HG02938 (cell line): ENCODE data around the gene GATA3.

Source experiments
- ATAC-seq: cut with Tn5 transposase; IDR thresholded peaks from one replicate; pipeline ENCODE4 v1.9.1; 2021; ENCODE audit warnings: mild to moderate bottlenecking, moderate library complexity; ENCODE audit not compliant: unreplicated experiment

The GATA3 gene

DNA sequence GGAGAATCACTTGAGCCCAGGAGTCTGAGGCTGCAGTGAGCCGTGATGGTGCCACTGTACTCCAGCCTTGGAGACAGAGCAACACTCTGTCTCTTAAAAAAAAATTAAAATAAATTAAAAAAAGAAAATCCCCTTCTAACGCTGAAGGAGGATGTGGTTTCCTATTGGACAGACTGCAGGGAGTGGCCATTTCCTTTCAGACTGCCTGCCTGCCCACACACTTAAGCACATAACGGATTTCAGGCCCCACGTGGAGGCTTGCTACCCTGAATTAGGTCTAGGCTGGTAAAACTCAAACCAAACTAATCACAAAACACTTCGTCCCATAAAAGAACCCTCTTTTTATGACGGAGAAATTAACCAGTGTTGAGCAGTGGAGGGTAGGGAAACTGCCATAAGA, 34.0 kb downstream of the GATA3 start:
- ATAC-seq = peak; percentile 71

DNA sequence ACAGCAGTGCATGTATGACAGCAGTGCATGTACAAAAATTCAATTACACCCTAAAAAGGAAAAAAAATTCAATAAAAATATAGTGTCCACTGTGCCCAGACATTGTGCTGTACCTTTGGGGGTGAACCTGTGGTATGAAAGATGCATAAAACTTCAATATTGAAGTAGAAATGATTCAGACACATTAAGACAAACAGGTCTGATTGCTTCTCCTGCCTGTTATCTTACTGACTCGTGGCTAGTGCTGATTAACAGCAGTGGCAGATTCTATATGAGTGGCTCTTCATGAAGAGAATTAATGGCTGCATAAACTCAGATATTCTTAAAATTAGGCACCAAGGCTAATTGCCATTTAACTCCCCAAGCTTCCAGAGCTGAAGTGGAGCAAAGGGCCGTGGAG, 37.9 kb downstream of the GATA3 start:
- no peak for ATAC-seq

DNA sequence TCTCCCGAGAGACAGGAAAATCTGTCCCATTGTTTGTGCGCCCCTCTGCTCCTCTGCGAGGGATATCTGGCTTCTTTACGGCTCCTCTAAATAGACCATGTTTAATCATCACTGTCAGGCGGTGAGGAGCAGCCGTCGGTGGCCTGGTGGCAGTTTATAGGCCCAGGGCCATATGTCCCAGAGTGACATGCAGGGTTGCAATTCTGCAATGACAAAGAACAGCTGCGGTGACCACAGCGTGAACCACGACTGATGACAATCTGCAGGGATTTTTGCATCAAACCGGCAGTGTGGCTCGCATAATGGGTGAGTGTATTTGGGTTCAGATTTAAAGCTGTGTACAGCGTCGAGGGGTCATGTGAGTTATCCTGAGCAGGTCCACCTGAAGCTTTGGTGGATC, 41.5 kb downstream of the GATA3 start:
- ATAC-seq = no peak

DNA sequence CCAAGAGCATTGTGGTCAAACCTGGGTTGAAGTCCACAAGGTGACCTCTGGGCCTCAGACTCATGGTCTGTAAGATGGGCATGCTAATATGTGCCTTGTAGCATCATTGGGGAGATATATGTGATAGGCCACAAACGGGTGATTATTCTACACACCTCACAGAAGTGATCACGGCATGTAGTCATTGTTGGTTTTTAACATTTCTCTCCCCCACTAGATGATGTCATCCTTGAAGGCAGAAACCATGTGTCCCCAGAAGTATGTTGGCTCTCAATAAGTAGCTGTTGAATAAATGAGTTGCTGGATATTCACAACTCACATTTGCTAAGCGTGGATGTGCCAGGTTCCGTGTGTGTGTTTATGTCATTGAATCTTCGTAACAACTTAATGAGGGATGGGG, 42.4 kb downstream of the GATA3 start:
- no peak for ATAC-seq

DNA sequence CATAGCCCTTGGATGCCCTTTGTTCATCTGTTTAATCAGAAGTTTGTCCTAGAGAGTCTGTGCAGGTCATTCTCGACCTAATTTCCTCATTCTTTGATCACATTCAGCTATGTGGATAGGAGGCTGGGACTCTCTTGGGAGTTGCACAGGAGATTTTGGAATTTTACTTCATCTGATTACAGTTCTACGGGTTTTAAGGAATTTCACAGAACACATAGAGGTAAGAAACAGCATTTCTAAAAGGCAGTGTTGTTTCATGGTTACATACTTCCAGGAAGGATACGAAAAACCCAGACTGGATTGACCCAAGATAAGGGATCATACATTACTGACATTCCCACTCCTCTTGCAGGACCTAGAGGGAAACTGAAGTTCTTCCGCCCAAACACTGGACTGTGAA, 45.9 kb downstream of the GATA3 start:
- no peak for ATAC-seq

DNA sequence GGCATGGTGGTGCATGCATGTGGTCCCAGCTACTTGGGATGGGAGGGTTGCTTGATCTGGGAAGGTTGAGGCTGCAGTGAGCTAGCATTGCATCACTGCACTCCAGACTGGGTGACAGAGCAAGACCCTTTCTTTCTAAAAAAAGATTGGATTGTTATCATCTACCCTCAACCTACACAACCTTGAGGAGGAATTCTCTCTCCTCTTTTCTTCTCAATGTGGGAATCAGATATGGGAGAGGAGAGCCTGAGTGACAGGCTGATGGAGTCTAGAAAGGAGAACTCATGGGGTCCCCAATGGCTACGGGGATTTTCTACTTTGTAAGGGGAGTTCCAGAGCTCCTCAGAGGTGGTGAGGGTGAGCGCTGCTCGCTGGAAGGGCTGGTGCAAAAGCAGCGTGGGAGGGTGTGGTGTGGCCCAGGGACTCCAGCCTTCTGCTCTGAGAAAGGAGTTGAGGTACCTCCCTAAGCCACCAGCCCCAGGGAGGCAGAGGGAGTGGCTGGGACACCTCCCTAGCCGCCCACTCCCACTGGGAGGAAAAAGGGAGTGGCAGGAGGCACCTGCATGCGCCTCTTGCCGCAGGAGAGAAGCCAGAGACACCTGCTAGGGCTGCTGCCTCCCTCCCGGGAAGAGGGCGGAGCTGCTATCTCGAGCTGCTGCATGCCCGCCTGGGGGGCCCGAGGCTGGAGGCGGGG, 48.4 kb downstream of the GATA3 start:
- peak; percentile 63 for ATAC-seq

DNA sequence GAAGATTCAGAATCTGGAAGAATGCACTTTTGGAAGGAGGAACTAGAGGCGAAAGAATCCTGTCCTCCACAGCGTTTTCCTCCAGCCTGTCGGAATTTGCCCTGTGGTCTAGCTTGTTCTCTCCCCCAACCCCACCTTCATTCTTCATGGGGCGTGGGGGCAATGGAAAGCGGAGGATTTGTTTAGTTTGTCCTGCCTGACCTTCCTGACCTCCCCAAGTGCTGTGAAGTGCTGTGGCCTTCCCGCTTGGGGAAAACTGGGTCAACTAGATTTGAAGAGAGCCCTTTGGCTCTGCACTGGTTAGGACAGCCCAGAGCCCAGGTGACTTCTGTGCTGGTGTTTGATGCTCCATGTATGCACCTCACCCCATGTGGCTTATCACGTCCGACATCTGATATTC, 49.1 kb downstream of the GATA3 start:
- ATAC-seq = no peak

DNA sequence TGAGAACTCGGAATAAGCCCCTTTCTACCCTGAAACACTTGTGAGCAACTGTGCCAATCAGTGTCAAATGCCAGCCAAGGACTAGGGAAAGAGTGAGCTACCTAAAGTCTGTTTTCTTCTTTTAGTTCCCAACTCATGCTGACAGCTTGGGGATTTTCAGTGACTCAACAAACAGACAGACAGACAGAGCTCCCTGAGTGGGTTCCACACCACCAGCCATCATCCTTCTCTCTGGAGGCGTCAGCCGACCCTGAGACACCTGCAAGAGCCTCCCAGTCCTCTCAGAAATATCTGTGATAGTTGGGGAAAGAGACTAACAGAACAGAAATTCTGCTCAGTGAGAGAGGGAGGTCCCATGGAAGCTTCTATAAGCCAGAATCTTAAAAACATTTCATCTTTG, 49.5 kb downstream of the GATA3 start:
- ATAC-seq = no peak

DNA sequence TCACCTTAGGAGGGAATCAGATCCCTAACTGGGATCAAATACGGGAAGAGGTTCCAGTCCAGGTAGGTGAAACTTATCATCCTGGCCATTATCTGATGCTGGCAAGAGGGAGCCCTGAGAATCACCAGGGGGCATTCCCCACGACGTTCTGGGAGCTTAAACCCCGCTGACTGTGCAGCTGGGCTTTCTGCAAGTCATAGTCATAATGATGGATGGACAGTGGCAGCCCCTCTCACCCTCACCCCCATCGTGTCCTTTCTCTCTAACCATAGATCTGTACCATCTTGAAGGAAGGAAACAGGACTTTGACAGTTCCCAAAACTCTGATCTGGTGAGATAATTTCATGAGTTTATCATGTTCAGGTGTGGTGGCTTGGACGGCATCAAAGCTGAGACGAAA, 50.2 kb downstream of the GATA3 start:
- no peak for ATAC-seq

DNA sequence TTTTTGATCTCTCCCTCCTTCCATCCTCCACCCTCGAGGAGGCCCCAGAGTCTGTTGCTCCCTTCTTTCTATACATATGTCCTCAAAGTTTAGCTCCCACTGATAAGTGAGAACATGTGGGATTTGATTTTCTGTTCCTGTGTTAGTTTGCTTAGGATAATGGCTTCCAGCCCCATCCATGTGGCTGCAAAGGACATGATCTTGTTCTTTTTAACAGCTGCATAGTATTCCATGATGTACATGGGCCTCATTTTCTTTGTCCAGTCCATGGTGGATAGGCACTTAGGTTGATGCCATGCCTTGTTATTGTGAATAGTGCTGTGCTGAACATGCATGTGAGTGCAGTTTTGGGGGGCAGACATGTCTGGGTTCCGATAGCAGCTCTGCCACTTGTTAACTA, 51.4 kb downstream of the GATA3 start:
- ATAC-seq = no peak

DNA sequence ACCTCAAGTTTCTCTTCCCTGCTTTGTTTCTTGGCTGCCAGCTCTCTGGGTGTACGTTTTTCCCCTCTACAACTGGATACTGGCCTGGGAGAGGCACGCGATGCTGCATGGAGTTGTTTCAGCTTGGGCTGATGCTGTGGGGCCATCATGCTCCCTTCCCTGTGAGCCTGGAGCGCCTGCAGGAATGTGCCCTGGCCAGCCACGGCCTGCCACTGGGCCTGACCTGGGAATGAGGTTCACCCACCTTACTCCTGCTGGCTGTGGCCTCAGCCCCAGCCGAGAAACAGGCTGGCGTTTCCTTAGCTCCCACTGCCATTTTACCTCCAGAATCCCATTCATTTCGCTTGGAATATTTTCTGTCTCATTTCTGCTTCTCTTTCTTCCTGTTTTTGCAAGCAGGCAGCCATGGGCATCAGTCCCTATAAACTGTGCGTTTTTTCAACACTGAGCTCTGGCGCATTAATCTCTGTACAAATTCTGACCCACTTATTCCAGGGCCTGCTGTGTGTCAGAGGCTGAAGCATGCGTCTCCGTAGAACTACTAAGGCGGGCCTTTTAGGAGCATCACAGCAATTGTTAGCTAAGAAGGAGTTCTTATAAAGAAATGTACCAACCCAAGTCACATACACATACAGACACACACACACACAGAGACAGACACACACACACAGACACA, 57.9 kb downstream of the GATA3 start:
- ATAC-seq = no peak

DNA sequence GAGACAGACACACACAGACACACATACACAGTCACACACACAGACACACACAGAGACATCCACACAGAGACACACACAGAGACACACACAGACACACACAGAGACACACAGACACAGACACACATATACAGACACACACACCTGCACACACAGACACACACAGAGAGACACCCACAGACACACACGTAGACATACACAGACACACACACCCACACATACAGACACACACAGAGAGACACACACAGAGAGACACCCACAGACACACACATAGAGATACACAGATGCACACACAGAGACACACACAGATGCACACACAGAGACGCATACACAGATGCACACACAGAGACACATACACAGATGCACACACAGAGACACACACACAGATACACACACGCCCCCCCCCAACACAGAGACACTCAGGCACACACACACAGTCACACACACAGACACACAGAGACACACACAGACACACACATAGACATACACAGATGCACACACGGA, 58.5 kb downstream of the GATA3 start:
- no peak for ATAC-seq

DNA sequence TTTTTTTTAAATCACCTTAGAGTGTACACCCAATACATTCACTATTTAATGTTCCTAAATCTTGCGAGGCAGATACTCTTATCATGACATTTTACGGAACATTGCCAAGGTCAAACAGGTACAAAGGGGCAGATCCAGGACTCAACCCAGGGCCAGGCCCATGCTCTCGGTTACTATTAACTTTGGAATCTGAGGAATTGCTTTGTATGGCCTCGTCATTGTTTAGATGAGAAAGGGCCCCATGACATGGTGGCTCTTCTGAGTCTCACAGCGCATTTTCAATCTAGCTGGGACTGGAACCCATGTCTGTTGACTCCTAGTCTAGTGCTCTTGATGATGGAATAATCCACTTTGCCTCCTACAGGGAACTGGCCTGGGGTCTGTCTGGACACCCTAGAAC, 59.1 kb downstream of the GATA3 start:
- no peak for ATAC-seq

DNA sequence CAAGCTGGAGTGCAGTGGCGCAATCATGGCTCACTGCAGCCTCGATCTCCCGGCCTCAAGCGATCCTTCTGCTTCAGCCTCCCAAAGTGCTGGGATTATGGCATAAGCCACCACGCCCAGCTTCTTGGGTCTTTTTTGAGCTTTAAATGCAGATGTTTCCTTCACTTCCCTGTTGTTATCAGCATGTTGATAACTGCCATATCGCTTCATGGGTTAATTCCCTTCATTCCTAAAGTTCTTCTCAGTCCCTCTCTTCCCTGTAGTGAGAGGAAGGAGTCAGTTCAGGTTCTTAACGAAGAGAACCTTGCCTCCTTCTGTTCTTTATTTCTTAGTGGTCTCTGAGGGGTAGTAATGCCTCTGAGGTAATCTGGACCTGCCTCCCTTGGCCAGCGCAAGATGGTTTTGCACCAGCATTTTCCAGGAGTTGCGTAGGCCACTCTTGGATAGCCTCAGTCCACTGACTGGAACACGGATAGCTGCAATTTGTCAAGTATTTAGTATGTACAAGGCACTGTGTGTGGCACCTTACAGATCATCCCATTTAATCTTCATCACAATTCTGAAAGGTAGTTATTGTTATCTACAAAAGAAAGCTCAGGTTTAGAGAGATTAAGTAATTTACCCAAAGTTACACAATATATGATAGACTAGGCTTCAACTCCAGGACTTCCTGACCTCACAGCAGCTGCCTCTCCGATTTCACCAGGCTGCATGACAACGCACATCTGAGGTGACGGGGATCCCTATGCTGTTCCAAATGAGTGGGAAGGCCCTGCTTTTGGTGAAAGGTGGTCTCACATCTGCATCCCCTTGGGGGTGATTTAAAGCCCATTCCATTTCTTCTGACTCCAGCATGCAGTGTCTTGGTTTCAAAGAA, 60.5 kb downstream of the GATA3 start:
- ATAC-seq = no peak

DNA sequence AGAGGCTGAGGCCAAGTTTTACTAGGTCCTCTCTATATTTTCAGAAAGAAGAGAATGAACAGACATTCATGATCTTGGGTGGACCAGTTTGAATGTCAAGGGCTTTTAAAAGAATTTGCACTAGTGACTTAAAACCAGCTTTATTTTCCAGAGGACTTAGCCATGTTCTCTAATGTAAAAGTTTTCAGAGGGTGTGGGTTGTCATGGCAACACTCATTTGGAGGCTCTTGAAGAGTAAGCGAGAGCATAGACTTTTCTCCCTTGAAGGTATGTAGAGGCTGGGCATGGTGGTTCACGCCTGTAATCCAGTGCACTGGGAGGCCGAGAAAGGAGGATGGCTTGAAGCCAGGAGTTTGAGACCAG, 61.1 kb downstream of the GATA3 start:
- ATAC-seq = no peak

DNA sequence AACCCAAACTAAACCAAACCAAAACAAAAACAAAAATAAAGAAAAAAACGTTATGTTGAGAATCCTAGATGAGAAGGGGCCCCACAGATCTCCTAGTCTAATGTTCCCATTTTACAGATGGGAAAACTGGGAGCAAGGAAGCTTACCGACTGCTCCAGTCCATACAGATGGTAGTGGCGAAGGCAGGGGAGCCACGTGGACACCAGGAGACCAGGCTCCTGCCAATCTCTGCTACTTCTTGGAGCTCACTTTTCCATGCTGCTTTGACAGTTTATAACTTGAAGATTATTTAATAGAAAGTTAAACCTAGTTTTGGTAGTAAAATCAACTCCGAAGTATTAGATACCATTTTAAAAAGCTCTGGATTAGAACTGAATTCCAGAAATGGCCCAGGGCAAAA, 62.0 kb downstream of the GATA3 start:
- no peak for ATAC-seq

DNA sequence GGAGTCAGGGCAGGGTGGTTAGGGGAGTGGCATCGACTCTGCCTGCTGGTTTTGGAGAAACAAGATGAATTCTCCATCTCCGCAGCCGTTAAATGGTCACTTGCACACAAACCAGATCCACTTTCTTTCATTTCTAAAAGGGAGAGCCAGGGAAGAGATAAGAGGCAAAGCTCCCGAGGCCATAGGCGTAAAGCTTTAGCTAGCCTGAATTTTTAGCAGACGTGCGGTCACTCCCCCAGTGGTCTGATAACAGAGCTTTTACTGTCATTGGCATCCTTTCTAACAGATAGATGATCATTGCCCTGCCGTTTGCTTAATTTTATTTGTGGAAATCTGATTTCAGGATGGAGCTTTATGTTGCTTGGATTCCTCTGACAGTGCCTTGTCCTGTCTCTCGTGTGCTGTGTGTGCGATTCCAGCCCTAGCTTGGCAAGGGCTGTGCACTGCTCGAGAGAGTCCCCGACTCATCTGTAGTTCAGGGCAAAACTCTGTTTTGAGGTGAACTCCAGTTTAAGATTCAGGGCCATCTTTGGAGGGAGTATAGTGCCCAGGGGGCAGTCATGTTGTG, 62.5 kb downstream of the GATA3 start:
- no peak for ATAC-seq

DNA sequence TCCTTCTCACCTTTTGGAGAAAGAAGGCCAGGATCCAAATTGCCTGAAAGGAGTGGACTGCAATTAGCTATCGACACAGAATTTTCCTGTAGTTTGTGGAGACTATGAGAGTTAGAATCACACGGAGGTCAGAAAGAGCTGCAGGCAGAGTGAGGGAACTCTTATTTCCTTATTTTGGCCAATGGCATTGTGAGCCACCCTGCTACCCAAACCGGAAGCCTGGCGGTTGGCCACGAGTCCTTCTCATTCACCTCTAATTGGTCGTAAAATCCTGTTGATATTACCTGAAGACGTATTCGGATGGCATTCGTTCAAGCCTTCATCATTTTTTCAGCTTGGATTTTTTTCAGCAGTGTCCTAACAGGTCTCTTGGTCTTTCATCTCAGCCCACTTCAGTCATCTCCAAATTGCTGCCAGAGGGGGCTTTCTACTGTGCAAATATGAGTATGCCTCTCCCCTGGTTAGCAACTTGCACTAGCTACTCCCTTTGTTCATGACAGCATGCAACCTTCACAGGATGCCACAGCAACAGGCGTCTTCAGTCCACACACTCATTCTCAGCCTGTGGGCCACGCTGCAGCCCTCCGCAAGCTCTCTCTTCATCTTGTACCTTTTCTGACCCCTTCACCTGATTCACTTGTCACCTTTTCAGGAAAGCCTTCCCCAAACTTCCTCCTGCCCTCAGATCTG, 66.9 kb downstream of the GATA3 start:
- no peak for ATAC-seq

DNA sequence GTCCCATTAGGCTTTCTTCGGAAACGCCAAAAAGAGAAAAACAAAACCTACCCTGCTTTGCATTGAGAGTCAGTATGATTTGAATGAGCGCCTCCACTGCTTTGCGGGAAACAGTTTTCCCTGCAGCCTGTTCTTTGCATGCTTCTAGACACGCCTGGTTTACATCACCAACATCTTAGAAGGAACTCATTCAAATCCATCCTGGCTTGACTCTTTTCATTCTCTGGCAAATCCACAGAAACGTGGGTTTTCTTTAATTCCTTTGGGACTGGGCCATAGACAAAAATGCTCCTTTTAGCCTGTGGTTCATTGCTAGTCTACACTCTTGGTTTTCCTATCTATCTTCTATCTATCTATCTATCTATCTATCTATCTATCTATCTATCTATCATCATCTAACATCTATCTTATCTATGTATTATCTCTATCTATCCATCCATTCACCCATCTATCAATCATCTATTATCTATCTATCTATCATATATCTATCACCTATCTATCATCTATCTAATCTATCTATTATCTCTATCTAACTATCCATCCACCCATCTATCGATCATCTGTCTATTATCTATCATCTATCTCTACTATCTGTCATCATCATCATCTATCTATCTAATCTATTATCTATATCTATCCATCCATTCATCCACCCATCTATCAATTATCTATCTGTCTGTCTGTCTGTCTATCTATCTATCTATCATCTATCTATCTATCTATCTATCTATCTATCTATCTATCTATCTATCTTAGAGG, 68.3 kb downstream of the GATA3 start:
- no peak for ATAC-seq

DNA sequence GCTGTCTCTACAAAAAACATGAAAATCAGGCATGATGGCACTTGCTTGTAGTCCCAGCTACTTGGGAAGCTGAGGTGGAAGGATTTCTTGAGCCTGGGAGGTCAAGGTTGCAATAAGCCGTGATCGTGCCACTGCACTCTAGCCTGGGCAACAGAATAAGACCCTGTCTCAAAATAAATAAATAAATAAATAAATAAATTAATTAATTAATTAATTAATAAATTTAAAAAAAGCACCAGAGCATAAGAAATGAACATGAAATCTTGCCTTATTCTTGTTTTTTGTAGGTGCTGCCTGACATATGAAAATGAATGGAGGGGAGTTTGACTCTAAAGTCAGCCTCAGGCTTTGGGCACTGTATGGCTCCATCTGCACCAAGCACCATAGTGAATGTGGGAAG, 69.9 kb downstream of the GATA3 start:
- ATAC-seq = no peak
